ENCODE results near the gene FITM1. TPM values are rescaled to one million over a fixed set of nuclear protein-coding genes. Genes with fewer than 3 reads are reported as not detected.

Gene FITM1
- polyA plus RNA-seq, 1 experiment: not detected

DNA sequence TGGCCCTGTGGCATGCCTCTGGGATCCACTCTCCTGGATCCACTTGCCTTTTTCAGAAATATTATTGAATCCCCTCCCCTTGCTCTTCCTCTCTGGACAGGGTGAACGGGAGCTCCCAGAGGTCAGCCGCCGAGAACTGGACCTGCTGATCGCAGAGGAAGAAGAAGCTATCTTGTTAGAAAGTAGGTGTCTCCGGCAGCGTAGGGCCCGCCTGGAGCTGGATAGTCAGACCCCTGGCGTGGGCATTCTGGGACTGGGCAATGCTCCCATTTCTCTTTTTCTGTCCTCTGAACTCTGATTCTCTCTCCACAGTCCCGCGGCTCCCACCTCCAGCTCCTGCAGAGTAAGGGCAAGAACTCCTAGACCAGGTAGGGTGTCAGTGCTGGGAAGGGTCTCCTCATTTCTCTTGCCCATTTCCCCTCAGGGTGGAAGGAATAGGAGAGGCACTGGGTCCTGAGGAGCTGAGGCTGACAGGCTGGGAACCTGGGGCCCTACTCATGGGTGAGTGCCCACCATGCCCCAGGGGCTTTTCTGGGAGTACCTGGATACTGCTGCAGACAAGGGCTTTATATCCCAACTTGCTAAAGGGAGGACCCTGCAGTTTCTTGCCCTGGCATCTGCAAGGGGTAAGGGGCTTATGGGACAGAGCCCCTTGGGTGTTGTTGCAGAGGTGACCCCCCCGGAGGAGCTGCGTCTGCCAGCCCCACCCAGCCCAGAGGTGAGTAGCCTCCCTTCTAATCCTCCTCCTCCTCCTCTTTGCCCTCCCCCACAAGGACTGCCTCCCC lies 46.8 kb downstream of the FITM1 start:
- no peak overlapping the region for H3K27ac ChIP-seq (ENCODE audit: low read depth, low read length)
- no peaks in the 10 kb centered on the region; the same call in 1 of the 2 replicates for H3K9me3 ChIP-seq (ENCODE audit: control insufficient read depth, insufficient read depth, low read length)
- ChIA-PET CTCF (no interaction called here), POLR2A (interaction anchor here (0.7 to 1.1 kb wide), 2 partner anchors 16 to 36 kb away, joined by 3 read pairs; partner anchors contain the start of genes EMC9 and IRF9)
- no peaks in the 10 kb centered on the region for H3K27me3 ChIP-seq (ENCODE audit: control insufficient read depth, insufficient read depth, low read length)
- no peak for DNase-seq (ENCODE audit: low read depth, low spot score)
- H3K4me3 ChIP-seq (ENCODE audit: low read depth, low read length): no peak overlapping the region
- TF ChIP-seq, protein P1, sequence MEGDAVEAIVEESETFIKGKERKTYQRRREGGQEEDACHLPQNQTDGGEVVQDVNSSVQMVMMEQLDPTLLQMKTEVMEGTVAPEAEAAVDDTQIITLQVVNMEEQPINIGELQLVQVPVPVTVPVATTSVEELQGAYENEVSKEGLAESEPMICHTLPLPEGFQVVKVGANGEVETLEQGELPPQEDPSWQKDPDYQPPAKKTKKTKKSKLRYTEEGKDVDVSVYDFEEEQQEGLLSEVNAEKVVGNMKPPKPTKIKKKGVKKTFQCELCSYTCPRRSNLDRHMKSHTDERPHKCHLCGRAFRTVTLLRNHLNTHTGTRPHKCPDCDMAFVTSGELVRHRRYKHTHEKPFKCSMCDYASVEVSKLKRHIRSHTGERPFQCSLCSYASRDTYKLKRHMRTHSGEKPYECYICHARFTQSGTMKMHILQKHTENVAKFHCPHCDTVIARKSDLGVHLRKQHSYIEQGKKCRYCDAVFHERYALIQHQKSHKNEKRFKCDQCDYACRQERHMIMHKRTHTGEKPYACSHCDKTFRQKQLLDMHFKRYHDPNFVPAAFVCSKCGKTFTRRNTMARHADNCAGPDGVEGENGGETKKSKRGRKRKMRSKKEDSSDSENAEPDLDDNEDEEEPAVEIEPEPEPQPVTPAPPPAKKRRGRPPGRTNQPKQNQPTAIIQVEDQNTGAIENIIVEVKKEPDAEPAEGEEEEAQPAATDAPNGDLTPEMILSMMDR (IDR thresholded peaks at IDR 0.05; ENCODE audit: low read depth, low read length): no peak

DNA sequence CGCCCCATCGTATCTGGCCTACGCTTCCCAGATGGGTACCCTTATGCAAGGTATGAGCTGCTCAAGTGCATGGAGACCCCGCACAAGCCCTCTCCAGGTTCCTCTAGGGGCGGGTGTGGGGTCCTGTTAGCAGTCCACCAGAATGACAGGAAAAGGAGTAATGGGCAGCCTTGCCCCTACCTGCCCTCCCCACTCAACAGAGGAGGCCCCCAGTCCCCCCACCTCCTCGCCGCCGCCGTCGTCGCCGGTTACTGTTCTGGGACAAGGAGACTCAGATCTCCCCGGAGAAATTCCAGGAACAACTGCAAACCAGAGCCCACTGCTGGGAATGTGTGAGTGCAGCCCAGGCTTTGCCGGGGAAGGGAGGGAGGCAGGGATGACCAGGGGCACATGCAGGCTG lies 47.4 kb downstream of the FITM1 start:
- ChIA-PET POLR2A (interaction anchor here (0.7 to 1.1 kb wide), 2 partner anchors 17 to 37 kb away, joined by 3 read pairs; partner anchors contain the start of genes EMC9 and IRF9), CTCF (no interaction called here)
- Histone ChIP-seq H3K27me3 (ENCODE audit: control insufficient read depth, insufficient read depth, low read length) (no peaks in the 10 kb centered on the region), H3K4me3 (ENCODE audit: low read depth, low read length) (no peak overlapping the region), H3K27ac (ENCODE audit: low read depth, low read length) (no peak overlapping the region), H3K9me3 (ENCODE audit: control insufficient read depth, insufficient read depth, low read length) (no peaks in the 10 kb centered on the region)
- TF ChIP-seq, protein P1 (IDR thresholded peaks at IDR 0.05; ENCODE audit: low read depth, low read length): no peak
- DNase-seq (ENCODE audit: low read depth, low spot score): no peak

DNA sequence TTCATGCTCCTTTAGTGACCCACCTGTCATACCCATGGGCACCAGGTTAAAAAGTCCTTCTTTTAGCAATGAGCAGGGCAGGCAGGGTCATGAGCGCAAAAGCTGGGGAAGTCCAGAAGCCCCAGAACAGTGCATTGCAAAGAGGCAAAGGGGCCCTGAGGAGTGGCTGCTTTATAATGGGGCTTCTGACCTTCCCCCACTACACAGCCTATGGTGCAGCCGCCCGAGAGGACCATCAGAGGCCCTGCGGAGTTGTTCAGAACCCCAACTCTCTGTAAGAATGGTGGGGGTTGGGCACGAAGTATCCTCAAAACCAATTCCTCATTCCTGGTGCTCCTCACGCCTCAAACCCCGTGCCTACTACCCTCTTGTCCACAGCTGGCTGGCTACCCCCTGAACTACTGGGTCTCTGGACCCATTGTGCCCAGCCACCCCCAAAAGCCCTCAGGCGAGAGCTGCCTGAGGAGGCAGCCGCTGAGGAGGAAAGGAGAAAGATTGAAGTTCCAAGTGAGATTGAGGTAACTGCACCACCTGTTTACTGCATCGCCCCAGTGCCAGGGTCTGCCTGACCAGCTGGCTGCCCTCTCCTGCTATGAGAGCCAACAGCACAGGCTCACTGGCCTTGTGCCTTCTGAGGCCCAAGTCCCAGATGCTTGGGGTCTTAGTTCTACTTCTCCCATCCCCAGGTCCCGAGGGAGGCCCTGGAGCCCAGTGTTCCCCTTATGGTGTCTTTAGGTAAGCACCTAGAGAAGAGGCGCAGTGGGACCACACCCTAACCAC lies 48.1 kb downstream of the FITM1 start:
- TF ChIP-seq, protein P1 (IDR thresholded peaks at IDR 0.05; ENCODE audit: low read depth, low read length): no peak
- POLR2A ChIA-PET: no interaction called here
- no peak for DNase-seq (ENCODE audit: low read depth, low spot score)
- CTCF ChIA-PET: no interaction called here
- no peak overlapping the region for H3K4me3 ChIP-seq (ENCODE audit: low read depth, low read length)
- H3K27me3 ChIP-seq (ENCODE audit: control insufficient read depth, insufficient read depth, low read length): no peaks in the 10 kb centered on the region
- H3K27ac ChIP-seq (ENCODE audit: low read depth, low read length): no peak overlapping the region
- H3K9me3 ChIP-seq (ENCODE audit: control insufficient read depth, insufficient read depth, low read length): no peaks in the 10 kb centered on the region

DNA sequence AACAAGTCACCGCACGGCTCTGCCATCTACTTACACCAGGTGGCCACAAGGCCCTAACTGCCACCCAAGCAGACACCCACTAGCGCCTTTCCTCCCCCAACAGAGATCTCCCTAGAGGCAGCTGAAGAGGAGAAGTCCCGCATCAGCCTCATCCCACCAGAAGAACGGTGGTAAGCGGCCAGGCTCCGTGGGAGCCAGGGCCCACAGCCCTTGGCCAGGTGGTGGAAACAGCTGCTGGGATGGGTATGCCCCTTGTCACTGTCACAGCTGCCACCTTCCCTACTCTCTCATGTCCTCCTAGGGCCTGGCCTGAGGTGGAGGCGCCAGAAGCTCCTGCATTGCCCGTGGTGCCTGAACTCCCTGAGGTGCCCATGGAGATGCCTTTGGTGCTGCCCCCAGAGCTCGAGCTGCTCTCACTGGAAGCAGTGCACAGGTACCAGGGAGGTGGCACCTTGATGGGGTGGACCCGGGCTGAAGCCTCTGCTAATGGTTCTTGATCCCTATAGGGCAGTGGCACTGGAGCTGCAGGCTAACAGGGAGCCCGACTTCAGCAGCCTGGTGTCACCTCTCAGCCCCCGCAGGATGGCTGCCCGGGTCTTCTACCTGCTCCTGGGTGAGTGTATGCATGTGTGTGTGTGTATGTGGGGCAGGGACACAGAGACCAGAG lies 49.0 kb downstream of the FITM1 start:
- CTCF ChIA-PET: interaction anchor here (0.9 to 2.0 kb wide), 2 partner anchors 18 to 155 kb away, joined by 3 to 6 read pairs; partner anchors contain the start of gene IRF9
- Histone ChIP-seq H3K9me3 (ENCODE audit: control insufficient read depth, insufficient read depth, low read length) (no peaks in the 10 kb centered on the region), H3K4me3 (ENCODE audit: low read depth, low read length) (no peak overlapping the region), H3K27me3 (ENCODE audit: control insufficient read depth, insufficient read depth, low read length) (no peaks in the 10 kb centered on the region), H3K27ac (ENCODE audit: low read depth, low read length) (peak overlapping the region; percentile 61)
- TF ChIP-seq, protein P1 (IDR thresholded peaks at IDR 0.05; ENCODE audit: low read depth, low read length): no peak
- POLR2A ChIA-PET: interaction anchor here (0.6 to 1.4 kb wide), 4 partner anchors 9 to 191 kb away, joined by 3 to 4 read pairs (median 4); partner anchors contain the start of genes CHMP4A, DHRS4L2 and IPO4
- no peak for DNase-seq (ENCODE audit: low read depth, low spot score)
